ENCODE data around the gene PLPPR1.

GRCh38 chr9:101114317-101114716, 85.8 kb downstream of the PLPPR1 start:
- no peak for TF ChIP-seq EZH2 (IDR thresholded peaks at IDR 0.05; ENCODE audit: borderline replicate concordance, low read length)
- TF ChIP-seq CTCF (IDR thresholded peaks at IDR 0.05; ENCODE audit: low read length): no peak

Measured in OCI-LY1 (cell line).